Neural crest cell (in vitro differentiated cells): ENCODE data around the gene CELF4. TPM values are rescaled to one million over a fixed set of nuclear protein-coding genes. Genes with fewer than 3 reads are reported as not detected.

ENCODE experiments used
- DNase-seq: peaks from one replicate; pipeline ENCODE4 v3.0.0; 2021; ENCODE audit warnings: low read depth, mixed read lengths, low spot score
- H3K27ac Mint-ChIP-seq: one replicate; pipeline ENCODE4 v1.8.0; 2021; ENCODE audit warnings: mild to moderate bottlenecking, mixed read lengths; ENCODE audit not compliant: unreplicated experiment
- H3K27me3 Mint-ChIP-seq: 2 replicates; pipeline ENCODE4 v1.8.0; 2021; ENCODE audit warnings: low read depth, mild to moderate bottlenecking, mixed read lengths
- H3K36me3 Mint-ChIP-seq: 2 replicates; pipeline ENCODE4 v1.8.0; 2021; ENCODE audit warnings: low read depth, mild to moderate bottlenecking, mixed read lengths
- H3K4me1 Mint-ChIP-seq: 2 replicates; pipeline ENCODE4 v1.8.0; 2021; ENCODE audit warnings: mixed read lengths
- H3K4me3 Mint-ChIP-seq: one replicate; pipeline ENCODE4 v1.8.0; 2021; ENCODE audit warnings: mild to moderate bottlenecking, mixed read lengths
- H3K9me3 Mint-ChIP-seq: 2 replicates; pipeline ENCODE4 v1.8.0; 2021; ENCODE audit warnings: mixed read lengths
- total RNA-seq: library from RNA; stranded (reverse); gene quantifications from 2 replicates; pipeline ENCODE4 v1.2.1, GENCODE V29; 2021
- TF ChIP-seq, protein P1 (sequence below): fragments of 200-600 bp; sonication (generic); conservative IDR thresholded peaks from 2 replicates; pipeline ENCODE4 v1.5.0; 2021; ENCODE audit warnings: antibody characterized with exemption, mild to moderate bottlenecking

The CELF4 gene
- total RNA-seq, 1 donor from 2014 or later: 1.9 TPM

DNA sequence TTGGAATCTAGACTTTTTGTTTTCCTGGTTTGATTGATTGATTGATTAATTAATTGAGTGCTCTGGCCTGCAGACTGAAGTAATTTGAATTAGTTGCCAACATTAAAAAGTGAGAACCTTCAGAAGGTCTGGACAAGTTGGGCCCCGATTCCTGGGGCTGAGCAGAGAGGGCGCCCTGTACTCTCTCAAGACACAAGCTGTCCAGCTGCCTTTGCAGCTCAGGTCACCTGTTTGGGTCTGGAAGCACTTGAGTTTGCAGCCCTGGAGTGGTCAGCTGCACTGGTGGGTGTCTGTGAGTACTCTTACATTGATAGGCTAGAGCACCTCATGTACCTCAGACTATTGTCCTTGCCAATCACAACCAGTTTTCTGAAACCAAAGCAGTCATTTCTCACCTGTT is 22.7 kb upstream of the CELF4 start:
- Mint-ChIP-seq H3K4me3 (no peak overlapping the region), H3K4me1 (no peaks in the 10 kb centered on the region), H3K9me3 (no peaks in the 10 kb centered on the region), H3K36me3 (no peaks in the 10 kb centered on the region), H3K27me3 (peaks cover 6% of the 10 kb centered on the region), H3K27ac (no peak overlapping the region)
- TF ChIP-seq, protein P1, sequence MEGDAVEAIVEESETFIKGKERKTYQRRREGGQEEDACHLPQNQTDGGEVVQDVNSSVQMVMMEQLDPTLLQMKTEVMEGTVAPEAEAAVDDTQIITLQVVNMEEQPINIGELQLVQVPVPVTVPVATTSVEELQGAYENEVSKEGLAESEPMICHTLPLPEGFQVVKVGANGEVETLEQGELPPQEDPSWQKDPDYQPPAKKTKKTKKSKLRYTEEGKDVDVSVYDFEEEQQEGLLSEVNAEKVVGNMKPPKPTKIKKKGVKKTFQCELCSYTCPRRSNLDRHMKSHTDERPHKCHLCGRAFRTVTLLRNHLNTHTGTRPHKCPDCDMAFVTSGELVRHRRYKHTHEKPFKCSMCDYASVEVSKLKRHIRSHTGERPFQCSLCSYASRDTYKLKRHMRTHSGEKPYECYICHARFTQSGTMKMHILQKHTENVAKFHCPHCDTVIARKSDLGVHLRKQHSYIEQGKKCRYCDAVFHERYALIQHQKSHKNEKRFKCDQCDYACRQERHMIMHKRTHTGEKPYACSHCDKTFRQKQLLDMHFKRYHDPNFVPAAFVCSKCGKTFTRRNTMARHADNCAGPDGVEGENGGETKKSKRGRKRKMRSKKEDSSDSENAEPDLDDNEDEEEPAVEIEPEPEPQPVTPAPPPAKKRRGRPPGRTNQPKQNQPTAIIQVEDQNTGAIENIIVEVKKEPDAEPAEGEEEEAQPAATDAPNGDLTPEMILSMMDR: no peak
- DNase-seq: no peak

- no peak for DNase-seq
- H3K9me3 Mint-ChIP-seq: no peaks in the 10 kb centered on the region
- TF ChIP-seq, protein P1: no peak
- H3K4me1 Mint-ChIP-seq: no peaks in the 10 kb centered on the region
- H3K4me3 Mint-ChIP-seq: no peak overlapping the region
- peaks cover 16% of the 10 kb centered on the region for H3K27me3 Mint-ChIP-seq
- H3K27ac Mint-ChIP-seq: no peak overlapping the region
- no peaks in the 10 kb centered on the region for H3K36me3 Mint-ChIP-seq
These were observed 21.1 kb upstream of the CELF4 start for GRCh38 chr18:37586656-37587225.

DNA sequence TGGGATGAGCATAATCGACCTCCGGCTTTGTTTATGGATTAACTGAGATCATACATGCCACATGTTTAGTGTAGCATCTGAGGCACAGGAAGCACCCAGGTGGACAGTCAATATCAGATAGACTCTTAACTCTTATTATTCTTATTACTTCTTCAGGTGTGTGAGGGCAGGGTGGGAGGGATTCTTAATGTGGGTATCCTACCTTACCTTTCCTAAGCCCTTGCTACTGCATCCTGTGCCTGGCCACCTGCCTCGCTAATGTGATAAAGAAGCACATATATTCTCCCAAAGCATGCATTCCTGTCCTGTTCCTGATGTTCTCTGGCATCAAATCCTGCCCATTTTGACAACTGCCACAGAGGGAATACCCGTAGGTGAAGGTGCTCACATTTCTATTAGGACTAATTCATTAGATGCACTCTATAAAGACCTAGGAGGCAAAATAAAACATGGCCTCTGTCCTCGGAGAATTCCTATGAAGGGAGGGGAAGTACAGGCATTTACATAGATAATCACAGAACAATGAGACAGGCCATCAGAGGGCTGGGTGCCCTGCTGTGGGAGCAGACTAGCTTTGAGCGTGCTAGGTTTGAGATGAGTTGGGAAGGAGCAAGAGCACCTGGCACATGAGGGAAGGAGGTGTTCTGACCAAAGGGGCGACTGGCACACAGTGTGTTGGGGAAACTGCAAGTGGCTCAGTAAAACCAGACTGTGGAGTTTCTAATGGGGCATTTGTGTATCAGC is 19.5 kb upstream of the CELF4 start:
- Mint-ChIP-seq H3K9me3 (no peaks in the 10 kb centered on the region), H3K36me3 (no peaks in the 10 kb centered on the region), H3K4me1 (no peaks in the 10 kb centered on the region), H3K27ac (no peak overlapping the region), H3K27me3 (peaks cover 29% of the 10 kb centered on the region), H3K4me3 (no peak overlapping the region)
- TF ChIP-seq, protein P1: no peak
- no peak for DNase-seq

GRCh38 chr18:37584217-37584616 is 18.6 kb upstream of the CELF4 start:
- DNase-seq: no peak
- peaks cover 34% of the 10 kb centered on the region for H3K27me3 Mint-ChIP-seq
- no peak overlapping the region for H3K4me3 Mint-ChIP-seq
- H3K27ac Mint-ChIP-seq: no peak overlapping the region
- H3K4me1 Mint-ChIP-seq: no peaks in the 10 kb centered on the region
- H3K9me3 Mint-ChIP-seq: no peaks in the 10 kb centered on the region
- H3K36me3 Mint-ChIP-seq: no peaks in the 10 kb centered on the region
- TF ChIP-seq, protein P1: no peak

GRCh38 chr18:37582261-37582660 is 16.7 kb upstream of the CELF4 start:
- no peak overlapping the region for H3K27ac Mint-ChIP-seq
- no peaks in the 10 kb centered on the region for H3K9me3 Mint-ChIP-seq
- no peak for DNase-seq
- H3K36me3 Mint-ChIP-seq: no peaks in the 10 kb centered on the region
- H3K27me3 Mint-ChIP-seq: peaks cover 41% of the 10 kb centered on the region
- TF ChIP-seq, protein P1: no peak
- no peak overlapping the region for H3K4me3 Mint-ChIP-seq
- peaks cover 9% of the 10 kb centered on the region for H3K4me1 Mint-ChIP-seq
